CD1c-positive myeloid dendritic cell (primary cell): ENCODE data around the gene CELF4.
A peak's percentile ranks its signal among the peaks of the same experiment; 100 is the strongest.

Experiments
- DNase-seq: peaks from one replicate; pipeline ENCODE4 v3.0.0-alpha.2; 2016; ENCODE audit errors: extremely low spot score

Gene CELF4

GRCh38 chr18:37494406-37494805, 71.2 kb downstream of the CELF4 start:
- no peak for DNase-seq

GRCh38 chr18:37493352-37493935, 72.2 kb downstream of the CELF4 start:
- no peak for DNase-seq

GRCh38 chr18:37492952-37493351, 72.6 kb downstream of the CELF4 start:
- DNase-seq, result no peak

GRCh38 chr18:37491526-37491925, 74.1 kb downstream of the CELF4 start:
- DNase-seq, result no peak

- DNase-seq, result no peak
Measured at GRCh38 chr18:37489998-37490397, 75.6 kb downstream of the CELF4 start.

- DNase-seq, result no peak
Measured at GRCh38 chr18:37489011-37489410, 76.6 kb downstream of the CELF4 start.

- DNase-seq, result no peak
Measured at GRCh38 chr18:37487400-37487867, 78.2 kb downstream of the CELF4 start.

GRCh38 chr18:37486848-37487247, 78.8 kb downstream of the CELF4 start:
- no peak for DNase-seq

GRCh38 chr18:37484983-37485834, 80.4 kb downstream of the CELF4 start:
- DNase-seq, result peak; percentile 2

- DNase-seq, result no peak
Measured at GRCh38 chr18:37483984-37484819, 81.4 kb downstream of the CELF4 start.

GRCh38 chr18:37483221-37483971, 82.2 kb downstream of the CELF4 start:
- DNase-seq, result no peak

- DNase-seq, result no peak
Measured at GRCh38 chr18:37482433-37482832, 83.2 kb downstream of the CELF4 start.

- no peak for DNase-seq
Measured at GRCh38 chr18:37482002-37482401, 83.6 kb downstream of the CELF4 start.

GRCh38 chr18:37481491-37481890, 84.1 kb downstream of the CELF4 start:
- DNase-seq, result no peak

GRCh38 chr18:37481072-37481471, 84.5 kb downstream of the CELF4 start:
- DNase-seq, result no peak

GRCh38 chr18:37476611-37477295, 88.8 kb downstream of the CELF4 start:
- no peak for DNase-seq

- peak; percentile 3 for DNase-seq
Measured at GRCh38 chr18:37476182-37476581, 89.4 kb downstream of the CELF4 start.

- no peak for DNase-seq
Measured at GRCh38 chr18:37473195-37473840, 92.3 kb downstream of the CELF4 start.

- no peak for DNase-seq
Measured at GRCh38 chr18:37471637-37472036, 94.0 kb downstream of the CELF4 start.

- no peak for DNase-seq
Measured at GRCh38 chr18:37470986-37471385, 94.6 kb downstream of the CELF4 start.
